ENCODE data around the gene B4GALT6.

- TF ChIP-seq POLR2A (IDR thresholded peaks at IDR 0.05; ENCODE audit: insufficient read depth in 1 of 2, low read depth in 2 of 2, low read length in 2 of 2) (no peak), NFIC (IDR thresholded peaks at IDR 0.05; ENCODE audit: low read length) (no peak), MTA3 (CRISPR knock-in tag; IDR thresholded peaks at IDR 0.05) (no peak), THRA (CRISPR knock-in tag; IDR thresholded peaks at IDR 0.05; ENCODE audit: borderline replicate concordance) (no peak)
Observed at GRCh38 chr18:31574359-31574758, 110.0 kb downstream of the B4GALT6 start.

Measured in HepG2 (cell line).